Body of pancreas (tissue), 4 donors: ENCODE data around the gene KLK4. TPM values are rescaled to one million over a fixed set of nuclear protein-coding genes. Genes with fewer than 3 reads are reported as not detected.
A peak's percentile ranks its signal among the peaks of the same experiment; 100 is the strongest.

ENCODE experiments used
- ATAC-seq: fragments of 150-250 bp; one replicate; pipeline ENCODE4 v1.9.1; 2016
- DNase-seq, 4 donors: peaks; one replicate each; pipeline ENCODE4 v3.0.0-alpha.2; 2019
- H3K27ac ChIP-seq, 4 donors: fragments of 200-600 bp; sonication (generic); 1 replicate in 3 of 4; 2 replicates in 1 of 4; pipeline versions ENCODE4 v1.5.1 to v1.6.1; 2016 to 2019; ENCODE audit warnings: mild to moderate bottlenecking in 1 of 4, mixed read lengths in 1 of 4, moderate library complexity in 1 of 4
- H3K27me3 ChIP-seq, 2 donors: fragments of 200-600 bp; sonication (generic); one replicate each; pipeline ENCODE4 v1.6.0; 2016; ENCODE audit warnings: mild to moderate bottlenecking in 1 of 2
- H3K36me3 ChIP-seq, 2 donors: fragments of 200-600 bp; sonication (generic); replicated peaks in 1 of 2; 2 replicates each; pipeline ENCODE4 v1.5.1; 2016; ENCODE audit warnings: low read depth in 2 of 2; ENCODE audit not compliant: insufficient read depth in 1 of 2
- H3K4me1 ChIP-seq: fragments of 200-600 bp; sonication (generic); one replicate; pipeline ENCODE4 v1.6.0; 2016
- H3K4me3 ChIP-seq, 2 donors: fragments of 200-600 bp; sonication (generic); 1 replicate in 1 of 2; 2 replicates in 1 of 2; pipeline ENCODE4 v1.5.1; 2016 to 2019
- H3K9me3 ChIP-seq, 3 donors: fragments of 200-600 bp; sonication (generic); 1 replicate in 2 of 3; 2 replicates in 1 of 3; pipeline ENCODE4 v1.5.1; 2016
- POLR2A ChIP-seq, 3 donors: fragments of 450-650 bp; IDR thresholded peaks; one replicate each; pipeline ENCODE4 v1.6.1; 2016; ENCODE audit warnings: antibody characterized with exemption in 3 of 3, mild to moderate bottlenecking in 2 of 3
- WGBS, 2 donors: methylation state at CpG; one replicate each; pipeline ENCODE4 v1.1.5; 2017; 5-methylcytosine and 5-hydroxymethylcytosine counted together
- intact Hi-C: fragments of 100-400 bp; cut with DNase I; formaldehyde crosslinking; loops from one replicate; pipeline ENCODE4 v1.15.1; 2023
- total RNA-seq, 2 donors: library from RNA; depleted of rRNA; stranded (reverse); fragments of >200 nt; gene quantifications; one replicate each; pipeline ENCODE4 v1.1.0, GENCODE V29; 2016
- TF ChIP-seq, protein P1 (sequence below), 7 experiments: fragments of 450-650 bp in 4 of 7; fragments of 200-600 bp in 3 of 7; sonication (generic) in 3 of 7; IDR thresholded peaks; one replicate each; pipeline ENCODE4 v1.5.1; 2016 to 2019; ENCODE audit warnings: antibody characterized with exemption in 7 of 7

The KLK4 gene
- total RNA-seq, 2 donors from 2014 or later, result not detected

DNA sequence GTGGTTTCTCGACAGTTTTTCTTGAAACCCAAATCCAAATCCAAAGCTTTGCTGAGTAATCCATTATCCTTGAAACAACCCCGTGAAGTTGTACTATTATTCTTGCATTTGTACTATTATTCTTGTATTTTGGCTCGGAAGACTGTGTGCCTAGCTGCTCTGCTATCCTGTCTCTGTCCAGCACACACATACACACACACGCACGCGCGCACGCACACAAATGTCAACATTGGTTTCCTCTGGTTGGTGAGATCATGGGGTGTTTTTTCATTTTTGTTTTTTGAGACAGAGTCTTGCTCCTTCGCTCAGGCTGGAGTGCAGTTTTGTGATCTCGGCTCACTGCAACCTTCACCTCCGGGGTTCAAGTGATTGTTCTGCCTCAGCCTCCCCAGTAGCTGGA is 14.9 kb upstream of the KLK4 start:
- TF ChIP-seq, protein P1, sequence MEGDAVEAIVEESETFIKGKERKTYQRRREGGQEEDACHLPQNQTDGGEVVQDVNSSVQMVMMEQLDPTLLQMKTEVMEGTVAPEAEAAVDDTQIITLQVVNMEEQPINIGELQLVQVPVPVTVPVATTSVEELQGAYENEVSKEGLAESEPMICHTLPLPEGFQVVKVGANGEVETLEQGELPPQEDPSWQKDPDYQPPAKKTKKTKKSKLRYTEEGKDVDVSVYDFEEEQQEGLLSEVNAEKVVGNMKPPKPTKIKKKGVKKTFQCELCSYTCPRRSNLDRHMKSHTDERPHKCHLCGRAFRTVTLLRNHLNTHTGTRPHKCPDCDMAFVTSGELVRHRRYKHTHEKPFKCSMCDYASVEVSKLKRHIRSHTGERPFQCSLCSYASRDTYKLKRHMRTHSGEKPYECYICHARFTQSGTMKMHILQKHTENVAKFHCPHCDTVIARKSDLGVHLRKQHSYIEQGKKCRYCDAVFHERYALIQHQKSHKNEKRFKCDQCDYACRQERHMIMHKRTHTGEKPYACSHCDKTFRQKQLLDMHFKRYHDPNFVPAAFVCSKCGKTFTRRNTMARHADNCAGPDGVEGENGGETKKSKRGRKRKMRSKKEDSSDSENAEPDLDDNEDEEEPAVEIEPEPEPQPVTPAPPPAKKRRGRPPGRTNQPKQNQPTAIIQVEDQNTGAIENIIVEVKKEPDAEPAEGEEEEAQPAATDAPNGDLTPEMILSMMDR (IDR thresholded peaks at IDR 0.05), result no peak
- no peak for TF ChIP-seq POLR2A (IDR thresholded peaks at IDR 0.05)
- Histone ChIP-seq H3K27ac (no peak overlapping the region), H3K36me3 (no peaks in the 10 kb centered on the region), H3K4me3 (no peak overlapping the region), H3K9me3 (no peaks in the 10 kb centered on the region), H3K4me1 (peaks cover 3% of the 10 kb centered on the region), H3K27me3 (peaks cover 0 to 13% of the 10 kb centered on the region in 2 donors)
- intact Hi-C loops, result no loop called here
- DNase-seq (no peak), ATAC-seq (no peak)
- 57 to 59% methylated on average over 11 of the region's 11 CpGs for WGBS, 2 donors

DNA sequence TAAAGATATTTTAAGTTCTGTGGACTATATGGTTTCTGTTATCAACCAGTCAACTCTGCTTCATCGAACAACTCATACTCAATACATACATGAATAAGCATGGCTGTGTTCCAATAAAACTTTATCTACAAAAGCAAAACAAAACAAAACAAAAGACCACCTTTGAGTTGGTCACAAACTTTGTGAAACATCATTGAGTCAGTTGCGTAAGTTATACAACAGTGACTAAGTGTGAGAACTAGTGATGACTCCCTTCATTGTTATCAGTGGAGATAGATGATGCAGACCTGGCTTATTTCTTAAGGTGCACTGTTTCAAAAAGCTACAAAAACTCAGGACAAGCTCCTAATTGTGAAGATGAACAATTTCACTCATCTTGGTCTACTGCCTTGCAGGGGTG is 14.5 kb upstream of the KLK4 start:
- intact Hi-C loops, result no loop called here
- no peak overlapping the region for H3K4me3 ChIP-seq
- H3K27me3 ChIP-seq, result peaks cover 0 to 14% of the 10 kb centered on the region in 2 donors
- TF ChIP-seq, protein P1 (IDR thresholded peaks at IDR 0.05), result no peak
- no peak for TF ChIP-seq POLR2A (IDR thresholded peaks at IDR 0.05)
- no peak overlapping the region for H3K27ac ChIP-seq
- H3K9me3 ChIP-seq, result no peaks in the 10 kb centered on the region
- no peak for DNase-seq
- ATAC-seq, result no peak
- H3K4me1 ChIP-seq, result peaks cover 3% of the 10 kb centered on the region
- whole genome bisulfite sequencing, 2 donors, result 83 to 85% methylated on average over 2 of the region's 2 CpGs
- H3K36me3 ChIP-seq, result no peaks in the 10 kb centered on the region

DNA sequence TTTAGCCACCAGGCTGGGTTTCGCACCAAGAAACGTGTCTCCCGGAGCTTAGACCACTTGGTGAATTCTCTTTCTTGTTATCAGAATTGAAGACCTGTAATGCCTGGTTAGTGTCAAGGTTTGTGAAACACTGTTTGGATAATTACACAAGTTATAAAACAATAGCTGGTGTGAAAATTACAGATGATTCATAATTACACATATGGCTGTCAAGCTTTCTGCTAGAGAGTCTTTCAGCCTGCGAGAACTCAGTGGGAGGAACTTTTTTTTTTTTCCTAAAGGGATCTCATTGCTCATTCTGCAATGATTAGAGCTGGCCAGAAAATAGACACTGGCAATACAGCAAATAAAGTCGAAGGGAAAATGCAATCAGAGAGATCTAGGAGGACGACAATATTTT is 13.4 kb upstream of the KLK4 start:
- 43 to 54% methylated on average over 6 of the region's 6 CpGs for WGBS, 2 donors
- intact Hi-C loops, result no loop called here
- H3K27me3 ChIP-seq, result peaks cover 0 to 12% of the 10 kb centered on the region in 2 donors

DNA sequence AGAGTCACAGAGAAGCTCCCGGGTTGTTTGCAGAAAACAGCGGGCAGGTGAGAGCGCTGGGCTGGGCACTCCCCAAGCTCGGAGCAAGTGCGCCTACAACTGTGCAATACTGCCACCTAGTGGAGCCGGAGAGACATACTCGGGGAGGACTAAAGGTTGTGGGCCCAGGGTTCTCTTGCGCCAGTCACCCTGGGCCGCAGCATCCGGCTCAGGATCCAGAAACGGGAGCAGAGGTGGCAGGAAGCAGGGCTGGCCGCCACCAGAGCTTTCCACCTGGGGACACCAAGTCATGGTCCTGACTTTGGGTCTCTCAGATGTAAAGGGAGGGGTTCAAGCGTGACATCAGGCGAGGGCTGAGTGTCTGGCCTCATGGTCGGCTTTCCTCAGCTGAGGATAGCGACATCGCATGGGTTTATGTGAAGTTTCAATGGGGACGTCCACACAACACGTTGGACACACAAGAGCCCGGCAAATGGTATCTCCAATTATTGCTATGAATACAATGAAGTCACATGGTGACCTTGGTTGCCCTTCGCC is 11.2 kb upstream of the KLK4 start:
- H3K27ac ChIP-seq, result no peak overlapping the region
- DNase-seq (peak; percentile 77 to 83 (median 82)), ATAC-seq (peak; percentile 95)
- no peaks in the 10 kb centered on the region for H3K9me3 ChIP-seq
- TF ChIP-seq POLR2A (IDR thresholded peaks at IDR 0.05), result no peak
- TF ChIP-seq, protein P1 (IDR thresholded peaks at IDR 0.05), result peak; percentile 57 to 89 (median 83)
- WGBS, 2 donors, result 21 to 38% methylated on average over 16 to 21 of the region's 21 CpGs
- H3K27me3 ChIP-seq, result peaks cover 0 to 9% of the 10 kb centered on the region in 2 donors
- no peaks in the 10 kb centered on the region for H3K36me3 ChIP-seq
- intact Hi-C loops, result no loop called here
- H3K4me3 ChIP-seq, result no peak overlapping the region
- no peaks in the 10 kb centered on the region for H3K4me1 ChIP-seq

More for the DNA sequence above, 13.4 kb upstream of the KLK4 start:
- DNase-seq (no peak), ATAC-seq (no peak)
- no peaks in the 10 kb centered on the region for H3K4me1 ChIP-seq
- H3K4me3 ChIP-seq, result no peak overlapping the region
- H3K9me3 ChIP-seq, result no peaks in the 10 kb centered on the region
- no peak for TF ChIP-seq POLR2A (IDR thresholded peaks at IDR 0.05)
- TF ChIP-seq, protein P1 (IDR thresholded peaks at IDR 0.05), result no peak
- H3K27ac ChIP-seq, result no peak overlapping the region
- no peaks in the 10 kb centered on the region for H3K36me3 ChIP-seq
